GM23248 (cell line): ENCODE results near the gene IQGAP1.

Experiments
- EZH2 ChIP-seq: fragments of 200-600 bp; sonication (generic); IDR thresholded peaks from 2 replicates; pipeline ENCODE4 v1.6.1; 2018; ENCODE audit warnings: antibody characterized with exemption, mild to moderate bottlenecking; ENCODE audit not compliant: insufficient read depth, poor library complexity, severe bottlenecking
- EZH2phosphoT487 ChIP-seq: fragments of 200-600 bp; sonication (generic); IDR thresholded peaks from 2 replicates; pipeline ENCODE4 v1.6.1; 2018; ENCODE audit warnings: antibody characterized with exemption, moderate library complexity, mild to moderate bottlenecking, low read depth; ENCODE audit not compliant: insufficient read depth

- no peak for TF ChIP-seq EZH2
- no peak for TF ChIP-seq EZH2phosphoT487
Measured at GRCh38 chr15:90379263-90379662, 8.8 kb upstream of the IQGAP1 start.
